ENCODE results near the gene PSMD5. TPM values are rescaled to one million over a fixed set of nuclear protein-coding genes. Genes with fewer than 3 reads are reported as not detected.

Gene PSMD5
- 10 to 100 TPM in 5 of 6 donors, 1 to 10 TPM in 1; 3.6 to 22.8 (median 17.4) TPM for polyA plus RNA-seq (ENCODE audit: low read depth in 6 of 6)

- Mint-ChIP-seq H3K27me3 (no peaks in the 10 kb centered on the region), H3K9me3 (no peaks in the 10 kb centered on the region), H3K27ac (peak within 1 kb of the TSS; percentile 96 to 99 (median 98)), H3K36me3 (peaks cover 8 to 12% of the 10 kb centered on the region in 2 donors), H3K4me1 (peaks cover 28 to 63% (median 43%) of the 10 kb centered on the region in 3 donors), H3K4me3 (peak within 1 kb of the TSS; percentile 93 to 100 (median 96))
- DNase-seq (peak; percentile 88), ATAC-seq (ENCODE audit: low read depth in 2 of 2) (peak; percentile 96 to 98)
These were observed at the start of gene PSMD5 for GRCh38 chr9:120842685-120843485. Gene PSMD5 (minus strand): TSS chr9:120842922. CDS start chr9:120842909, 13 bp downstream.

DNA sequence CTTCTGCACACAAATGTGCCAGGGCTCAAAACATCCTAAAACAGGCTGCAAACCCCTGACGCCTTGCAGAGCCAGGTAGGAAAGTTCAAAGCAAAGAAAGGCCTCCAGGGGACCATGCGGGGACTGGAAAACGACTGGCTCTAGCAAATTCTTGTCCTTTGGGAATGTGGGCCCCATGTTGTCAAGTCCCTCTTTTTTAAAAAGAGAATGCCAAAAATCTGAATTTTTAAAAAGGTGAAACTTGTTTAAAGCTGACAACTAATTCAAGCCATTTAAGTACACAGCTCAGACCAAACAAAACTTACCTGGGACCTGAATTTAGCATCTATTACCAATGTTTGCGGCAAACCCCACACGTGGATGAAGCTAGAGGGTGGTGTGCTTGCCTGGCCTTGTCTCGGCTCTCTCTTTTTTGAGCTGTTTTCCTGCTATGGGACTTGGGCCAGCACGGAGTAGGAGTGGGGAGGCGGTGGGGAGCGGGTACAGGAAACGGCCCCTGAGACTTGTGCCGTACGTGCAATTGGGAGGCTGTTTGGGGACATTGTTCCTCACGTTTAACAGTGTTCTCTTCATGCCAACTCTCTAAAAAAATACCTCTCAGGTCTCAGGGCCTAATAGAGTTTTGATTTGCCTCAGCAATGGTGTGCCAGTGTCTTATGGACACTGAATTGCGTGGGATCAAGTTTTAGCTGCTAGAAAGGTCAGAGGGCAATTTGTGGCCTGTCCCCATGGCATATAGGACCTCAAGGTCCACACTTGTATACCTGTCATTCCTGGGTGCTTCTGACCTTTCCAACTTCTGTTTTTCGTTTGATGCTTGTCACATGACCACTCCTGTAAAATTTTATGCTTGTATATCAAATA, 49.4 kb upstream of the PSMD5 start:
- ATAC-seq (ENCODE audit: low read depth in 2 of 2), result peak; percentile 1
- peak overlapping the region; percentile 2 to 89 (median 59) for H3K27ac Mint-ChIP-seq
- DNase-seq, result no peak

DNA sequence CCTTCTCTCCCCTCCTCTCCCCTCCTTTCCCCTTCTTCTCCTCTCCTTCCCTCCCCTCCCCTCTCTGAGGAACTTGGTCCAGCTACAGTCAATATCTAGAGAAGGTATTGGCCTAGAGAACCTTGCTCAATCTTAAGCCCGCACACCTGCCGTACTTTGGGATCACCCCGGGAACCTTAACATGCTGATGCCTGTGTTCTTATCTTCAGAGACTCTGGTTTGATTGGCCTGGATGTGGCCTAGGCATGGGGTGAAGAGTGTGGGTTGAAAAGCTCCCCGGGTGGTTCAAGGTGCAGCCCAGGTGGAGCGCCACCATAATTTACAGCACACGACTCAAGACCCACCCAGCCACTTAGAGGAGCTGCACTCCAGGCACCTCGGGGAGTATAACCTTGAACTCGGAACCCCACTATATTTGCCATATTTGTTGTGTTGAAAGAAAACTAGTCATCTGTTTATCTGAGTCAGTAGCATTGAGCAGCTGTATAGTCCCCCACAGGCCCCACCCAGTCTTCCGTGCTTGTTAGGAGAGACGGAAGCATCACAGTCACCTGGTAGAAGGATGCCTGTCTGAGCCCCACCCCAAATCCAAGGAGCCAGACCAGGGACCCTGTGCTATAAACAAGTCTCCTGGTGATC, 48.6 kb upstream of the PSMD5 start:
- Mint-ChIP-seq H3K27me3 (no peaks in the 10 kb centered on the region), H3K9me3 (no peaks in the 10 kb centered on the region), H3K4me1 (peaks cover 37 to 59% (median 48%) of the 10 kb centered on the region in 3 donors), H3K36me3 (no peaks in the 10 kb centered on the region), H3K27ac (peak overlapping the region in 2 of 6 donors; percentile 31 to 52), H3K4me3 (peak overlapping the region in 5 of 8 donors; percentile 19 to 87 (median 56))
- no peak for DNase-seq
- no peak for ATAC-seq (ENCODE audit: low read depth in 2 of 2)

More for the DNA sequence above, 49.4 kb upstream of the PSMD5 start:
- Mint-ChIP-seq H3K9me3 (no peaks in the 10 kb centered on the region), H3K4me3 (peak overlapping the region; percentile 2 to 87 (median 64)), H3K36me3 (no peaks in the 10 kb centered on the region), H3K27me3 (no peaks in the 10 kb centered on the region), H3K4me1 (peaks cover 42 to 59% (median 50%) of the 10 kb centered on the region in 3 donors)

DNA sequence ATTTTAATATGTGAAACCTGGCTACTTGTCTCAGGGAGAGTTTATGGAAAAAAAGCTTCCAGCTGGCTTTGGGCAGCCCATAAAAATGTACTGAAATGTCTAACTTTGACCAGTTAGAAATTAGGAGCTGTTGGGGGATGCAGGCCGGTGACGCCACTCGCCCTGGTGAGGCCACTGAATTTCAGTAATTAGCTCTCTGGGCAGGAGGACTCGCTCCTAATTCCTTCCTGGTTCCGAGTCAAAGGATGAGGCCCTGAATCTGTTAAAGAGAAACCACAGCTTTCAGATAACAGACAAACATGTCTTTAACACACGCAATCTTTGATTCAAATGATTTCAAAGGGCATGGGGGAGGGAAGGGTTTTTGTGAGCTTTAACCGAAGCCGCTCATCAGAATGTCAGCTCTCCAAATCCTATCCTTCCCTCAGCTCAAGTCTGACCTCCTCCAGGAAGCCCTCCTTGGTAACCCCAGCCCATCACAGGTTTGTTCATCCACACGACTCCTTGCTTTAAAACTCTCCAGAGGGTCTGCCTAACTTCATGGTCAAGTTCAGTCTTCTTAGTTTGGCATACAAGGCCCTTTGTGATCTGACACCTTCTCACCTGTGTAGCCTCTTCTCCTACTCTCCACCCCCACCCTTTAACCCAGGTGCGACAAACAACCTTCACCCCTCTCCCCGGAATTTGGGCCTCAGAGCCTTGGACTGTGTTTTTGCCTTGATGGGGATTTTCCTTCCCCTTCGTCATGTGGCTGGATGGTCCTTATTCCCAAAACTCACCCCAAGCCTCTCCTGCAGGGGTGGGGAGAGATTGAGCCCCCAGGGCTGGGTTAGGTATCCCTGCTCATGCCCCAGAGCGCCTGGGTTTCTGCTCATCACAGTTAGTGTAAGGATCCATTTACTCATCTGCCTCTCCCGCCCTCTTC, 47.9 kb upstream of the PSMD5 start:
- Mint-ChIP-seq H3K4me1 (peaks cover 45 to 67% (median 56%) of the 10 kb centered on the region in 3 donors), H3K27me3 (peaks cover 0 to 6% (median 4%) of the 10 kb centered on the region in 3 donors), H3K27ac (peak overlapping the region in 4 of 6 donors; percentile 20 to 78 (median 48)), H3K4me3 (peak overlapping the region in 2 of 8 donors; percentile 41 to 74), H3K9me3 (no peaks in the 10 kb centered on the region), H3K36me3 (no peaks in the 10 kb centered on the region)
- ATAC-seq (ENCODE audit: low read depth in 2 of 2) (no peak), DNase-seq (no peak)

- Mint-ChIP-seq H3K9me3 (no peaks in the 10 kb centered on the region), H3K4me1 (peaks cover 45 to 61% (median 57%) of the 10 kb centered on the region in 3 donors), H3K27me3 (peaks cover 0 to 7% (median 4%) of the 10 kb centered on the region in 3 donors), H3K27ac (peak overlapping the region in 1 of 6 donors; percentile 44), H3K4me3 (peak overlapping the region in 2 of 8 donors; percentile 6 to 24), H3K36me3 (no peaks in the 10 kb centered on the region)
- ATAC-seq (ENCODE audit: low read depth in 2 of 2), result no peak
- no peak for DNase-seq
These were observed 47.0 kb upstream of the PSMD5 start for GRCh38 chr9:120889606-120890271.

- ATAC-seq (ENCODE audit: low read depth in 2 of 2), result no peak
- Mint-ChIP-seq H3K27ac (peak overlapping the region in 2 of 6 donors; percentile 41 to 61), H3K27me3 (peaks cover 0 to 7% (median 4%) of the 10 kb centered on the region in 3 donors), H3K36me3 (no peaks in the 10 kb centered on the region), H3K4me1 (peaks cover 45 to 59% (median 55%) of the 10 kb centered on the region in 3 donors), H3K4me3 (no peak overlapping the region), H3K9me3 (no peaks in the 10 kb centered on the region)
- DNase-seq, result no peak
These were observed 45.9 kb upstream of the PSMD5 start for GRCh38 chr9:120888626-120889025.

- Mint-ChIP-seq H3K27ac (no peak overlapping the region), H3K36me3 (no peaks in the 10 kb centered on the region), H3K27me3 (peaks cover 0 to 7% (median 4%) of the 10 kb centered on the region in 3 donors), H3K9me3 (no peaks in the 10 kb centered on the region), H3K4me3 (peak overlapping the region in 2 of 8 donors; percentile 6 to 8), H3K4me1 (peaks cover 25 to 38% (median 34%) of the 10 kb centered on the region in 3 donors)
- DNase-seq (no peak), ATAC-seq (ENCODE audit: low read depth in 2 of 2) (no peak)
These were observed 43.8 kb upstream of the PSMD5 start for GRCh38 chr9:120886490-120886967.

DNA sequence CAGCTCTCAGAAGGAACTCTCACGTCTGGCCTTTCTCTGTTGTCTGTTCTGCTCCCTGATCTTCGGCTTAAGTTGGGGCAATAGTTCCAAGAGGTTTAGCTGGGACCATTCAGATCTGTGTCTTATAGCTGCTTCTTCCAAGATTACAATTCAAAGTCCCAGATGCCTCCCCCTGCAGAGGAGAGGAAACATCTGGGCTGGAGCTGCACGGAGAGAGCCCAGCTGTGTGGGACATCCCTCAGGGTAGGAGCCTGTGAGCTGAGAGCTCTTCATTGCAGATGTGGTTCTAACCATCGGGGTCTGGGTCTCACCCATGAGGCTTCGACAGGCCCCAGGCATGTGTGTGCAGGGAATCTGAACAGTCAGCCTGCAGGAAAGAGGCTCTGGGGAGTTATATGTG, 43.2 kb upstream of the PSMD5 start:
- Mint-ChIP-seq H3K4me3 (no peak overlapping the region), H3K27ac (peak overlapping the region in 1 of 6 donors; percentile 76), H3K9me3 (no peaks in the 10 kb centered on the region), H3K4me1 (peaks cover 20 to 32% (median 28%) of the 10 kb centered on the region in 3 donors), H3K27me3 (peaks cover 3 to 7% (median 4%) of the 10 kb centered on the region in 3 donors), H3K36me3 (no peaks in the 10 kb centered on the region)
- ATAC-seq (ENCODE audit: low read depth in 2 of 2), result no peak
- no peak for DNase-seq

DNA sequence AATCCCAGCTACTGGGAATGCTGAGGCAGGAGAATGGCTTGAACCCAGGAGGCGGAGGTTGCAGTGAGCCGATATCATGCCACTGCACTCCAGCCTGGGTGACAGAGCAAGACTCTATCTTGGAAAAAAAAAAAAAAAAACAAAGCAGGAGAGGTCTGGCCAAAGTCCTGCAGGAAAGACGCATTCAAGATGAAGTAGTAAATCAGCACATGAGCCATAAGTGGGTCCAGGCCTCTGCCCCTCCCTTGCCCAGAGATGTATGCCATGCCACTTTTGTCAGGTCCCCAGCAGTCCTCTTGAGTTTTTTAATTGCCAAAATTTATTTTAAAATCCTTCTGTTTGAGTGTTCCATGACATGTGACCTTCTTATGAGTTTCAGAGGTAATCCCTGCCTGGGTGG, 42.7 kb upstream of the PSMD5 start:
- no peak overlapping the region for H3K27ac Mint-ChIP-seq
- DNase-seq (no peak), ATAC-seq (ENCODE audit: low read depth in 2 of 2) (no peak)
- H3K36me3 Mint-ChIP-seq, result no peaks in the 10 kb centered on the region
- peaks cover 18 to 27% (median 23%) of the 10 kb centered on the region in 3 donors for H3K4me1 Mint-ChIP-seq
- peaks cover 4 to 8% (median 7%) of the 10 kb centered on the region in 3 donors for H3K27me3 Mint-ChIP-seq
- H3K4me3 Mint-ChIP-seq, result peak overlapping the region in 1 of 8 donors; percentile 25
- no peaks in the 10 kb centered on the region for H3K9me3 Mint-ChIP-seq

GRCh38 chr9:120883608-120883996, 40.9 kb upstream of the PSMD5 start:
- peaks cover 4 to 20% (median 7%) of the 10 kb centered on the region in 3 donors for H3K27me3 Mint-ChIP-seq
- no peak for ATAC-seq (ENCODE audit: low read depth in 2 of 2)

DNA sequence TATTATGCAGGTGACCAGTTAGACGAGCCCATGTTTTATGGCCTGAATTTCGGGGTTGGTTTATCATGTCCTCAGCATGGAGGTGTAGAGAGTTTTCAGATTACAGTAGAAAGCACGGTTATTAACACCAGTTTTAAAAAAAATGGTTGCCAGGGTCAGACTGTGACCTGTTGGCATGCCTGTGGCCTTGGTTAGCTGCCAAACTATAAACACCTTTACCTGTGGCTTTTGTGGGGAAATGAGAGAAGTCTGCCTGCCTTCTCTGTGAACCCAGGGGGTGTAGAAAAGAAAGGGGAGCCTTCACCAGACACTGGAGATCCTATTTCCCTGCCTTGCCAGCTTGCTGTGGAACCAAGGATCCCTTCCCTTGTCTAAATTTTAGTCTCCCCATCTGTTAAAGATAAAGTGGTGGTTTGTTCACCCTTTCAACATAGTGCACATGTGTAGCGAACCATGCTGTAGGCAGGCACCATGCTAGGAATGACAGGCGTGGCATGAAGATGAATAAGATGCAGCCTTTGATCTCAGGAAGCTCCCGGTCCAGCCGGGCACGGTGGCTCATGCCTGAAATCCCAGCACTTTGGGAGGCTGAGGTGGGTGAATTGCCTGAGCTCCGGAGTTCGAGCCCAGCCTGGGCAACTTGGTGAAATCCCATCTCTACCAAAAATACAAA, 40.3 kb upstream of the PSMD5 start:
- Mint-ChIP-seq H3K36me3 (no peaks in the 10 kb centered on the region), H3K27ac (no peak overlapping the region), H3K9me3 (no peaks in the 10 kb centered on the region), H3K4me3 (no peak overlapping the region), H3K27me3 (peaks cover 4 to 20% (median 7%) of the 10 kb centered on the region in 3 donors), H3K4me1 (peaks cover 30 to 35% (median 30%) of the 10 kb centered on the region in 3 donors)
- ATAC-seq (ENCODE audit: low read depth in 2 of 2), result no peak
- DNase-seq, result no peak

More at GRCh38 chr9:120883608-120883996, 40.9 kb upstream of the PSMD5 start:
- H3K4me3 Mint-ChIP-seq, result no peak overlapping the region
- H3K36me3 Mint-ChIP-seq, result no peaks in the 10 kb centered on the region
- H3K27ac Mint-ChIP-seq, result no peak overlapping the region
- peaks cover 25 to 30% (median 25%) of the 10 kb centered on the region in 3 donors for H3K4me1 Mint-ChIP-seq
- DNase-seq, result no peak
- no peaks in the 10 kb centered on the region for H3K9me3 Mint-ChIP-seq

Data from naive B cell (primary cell).